ENCODE results near the gene KDM4D. TPM values are rescaled to one million over a fixed set of nuclear protein-coding genes. Genes with fewer than 3 reads are reported as not detected.

The KDM4D gene
- total and polyA plus RNA-seq, 9 donors = 0.24 to 1.9 (median 0.92) TPM

DNA sequence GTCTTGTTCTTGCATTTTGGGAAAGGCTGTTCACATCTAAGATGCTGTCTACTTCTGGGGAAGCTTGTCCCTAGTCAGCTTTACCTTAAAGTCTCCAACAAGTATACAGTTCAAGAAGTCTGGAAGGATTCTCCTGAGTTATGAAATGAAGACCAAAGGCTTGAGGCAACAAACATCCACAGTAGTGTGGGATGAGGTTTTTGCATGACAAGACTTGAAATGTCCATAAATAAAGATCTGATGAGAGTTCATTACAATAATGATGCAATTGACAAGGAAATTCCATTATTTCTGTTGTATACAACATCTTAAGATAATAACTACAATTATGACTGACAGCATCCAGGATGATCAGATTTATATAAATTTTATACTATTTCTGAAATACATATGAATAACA lies 30.2 kb downstream of the KDM4D start:
- DNase-seq = no peak
- no peaks in the 10 kb centered on the region for H3K36me3 ChIP-seq
- no peaks in the 10 kb centered on the region for H3K9me3 ChIP-seq
- no peak overlapping the region for H3K27ac ChIP-seq
- intact Hi-C loops (cut with DNase I) = no loop called here
- no peaks in the 10 kb centered on the region for H3K27me3 ChIP-seq
- H3K4me1 ChIP-seq (ENCODE audit: insufficient read depth) = no peaks in the 10 kb centered on the region
- TF ChIP-seq EP300 (IDR thresholded peaks at IDR 0.05) (no peak), POLR2A (IDR thresholded peaks at IDR 0.05) (no peak)
- TF ChIP-seq, protein P1, sequence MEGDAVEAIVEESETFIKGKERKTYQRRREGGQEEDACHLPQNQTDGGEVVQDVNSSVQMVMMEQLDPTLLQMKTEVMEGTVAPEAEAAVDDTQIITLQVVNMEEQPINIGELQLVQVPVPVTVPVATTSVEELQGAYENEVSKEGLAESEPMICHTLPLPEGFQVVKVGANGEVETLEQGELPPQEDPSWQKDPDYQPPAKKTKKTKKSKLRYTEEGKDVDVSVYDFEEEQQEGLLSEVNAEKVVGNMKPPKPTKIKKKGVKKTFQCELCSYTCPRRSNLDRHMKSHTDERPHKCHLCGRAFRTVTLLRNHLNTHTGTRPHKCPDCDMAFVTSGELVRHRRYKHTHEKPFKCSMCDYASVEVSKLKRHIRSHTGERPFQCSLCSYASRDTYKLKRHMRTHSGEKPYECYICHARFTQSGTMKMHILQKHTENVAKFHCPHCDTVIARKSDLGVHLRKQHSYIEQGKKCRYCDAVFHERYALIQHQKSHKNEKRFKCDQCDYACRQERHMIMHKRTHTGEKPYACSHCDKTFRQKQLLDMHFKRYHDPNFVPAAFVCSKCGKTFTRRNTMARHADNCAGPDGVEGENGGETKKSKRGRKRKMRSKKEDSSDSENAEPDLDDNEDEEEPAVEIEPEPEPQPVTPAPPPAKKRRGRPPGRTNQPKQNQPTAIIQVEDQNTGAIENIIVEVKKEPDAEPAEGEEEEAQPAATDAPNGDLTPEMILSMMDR (IDR thresholded peaks at IDR 0.05) = no peak
- H3K4me3 ChIP-seq = no peak overlapping the region

DNA sequence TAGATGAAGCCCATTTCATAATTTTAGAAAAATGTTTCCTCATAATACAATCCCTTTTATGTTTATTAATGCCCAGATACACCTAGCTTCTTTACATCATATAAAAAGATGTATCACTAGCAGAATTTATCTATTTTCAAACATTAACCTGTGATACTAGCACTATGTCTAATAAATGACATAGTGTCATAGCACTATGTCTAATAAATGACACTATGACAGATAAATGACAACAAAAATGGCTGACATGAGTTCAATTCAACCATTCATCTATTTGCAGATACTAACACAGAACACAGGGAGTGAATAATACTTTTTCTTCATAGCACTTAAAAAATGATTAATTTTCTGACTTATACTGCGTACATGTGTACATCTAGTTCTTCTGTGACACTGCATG lies 32.1 kb downstream of the KDM4D start:
- Histone ChIP-seq H3K4me1 (ENCODE audit: insufficient read depth) (no peaks in the 10 kb centered on the region), H3K27ac (no peak overlapping the region), H3K27me3 (no peaks in the 10 kb centered on the region), H3K4me3 (no peak overlapping the region), H3K9me3 (no peaks in the 10 kb centered on the region), H3K36me3 (no peaks in the 10 kb centered on the region)
- WGBS, 3 donors = 88 to 95% (median 94%) methylated on average over 1 of the region's 1 CpG
- DNase-seq = no peak
- TF ChIP-seq EP300 (IDR thresholded peaks at IDR 0.05) (no peak), POLR2A (IDR thresholded peaks at IDR 0.05) (no peak)
- TF ChIP-seq, protein P1 (IDR thresholded peaks at IDR 0.05) = no peak
- intact Hi-C loops (cut with DNase I) = no loop called here

DNA sequence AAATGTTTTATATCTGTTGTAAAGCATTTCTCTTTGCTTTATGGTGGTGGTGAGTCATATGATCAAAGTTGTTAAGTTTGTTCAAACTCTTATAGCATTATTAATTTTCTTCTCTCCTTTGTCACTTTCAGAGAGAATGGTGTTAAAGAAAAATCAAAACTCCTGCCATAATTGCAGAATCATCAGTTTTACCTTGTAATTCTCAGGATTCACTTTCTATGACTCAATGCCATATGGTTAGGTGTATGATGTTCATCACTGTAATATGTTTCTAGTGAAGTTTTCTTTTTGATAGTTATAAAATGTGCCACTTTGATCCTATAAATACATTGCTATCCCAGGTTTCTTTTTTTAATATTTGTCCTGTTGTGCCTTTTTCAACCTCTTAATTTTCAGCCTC lies 37.9 kb downstream of the KDM4D start:
- Histone ChIP-seq H3K36me3 (no peaks in the 10 kb centered on the region), H3K9me3 (no peaks in the 10 kb centered on the region), H3K27ac (no peak overlapping the region), H3K4me3 (no peak overlapping the region), H3K4me1 (ENCODE audit: insufficient read depth) (no peaks in the 10 kb centered on the region), H3K27me3 (no peaks in the 10 kb centered on the region)
- no peak for DNase-seq
- intact Hi-C loops (cut with DNase I) = no loop called here
- TF ChIP-seq POLR2A (IDR thresholded peaks at IDR 0.05) (no peak), EP300 (IDR thresholded peaks at IDR 0.05) (no peak)
- TF ChIP-seq, protein P1 (IDR thresholded peaks at IDR 0.05) = no peak

DNA sequence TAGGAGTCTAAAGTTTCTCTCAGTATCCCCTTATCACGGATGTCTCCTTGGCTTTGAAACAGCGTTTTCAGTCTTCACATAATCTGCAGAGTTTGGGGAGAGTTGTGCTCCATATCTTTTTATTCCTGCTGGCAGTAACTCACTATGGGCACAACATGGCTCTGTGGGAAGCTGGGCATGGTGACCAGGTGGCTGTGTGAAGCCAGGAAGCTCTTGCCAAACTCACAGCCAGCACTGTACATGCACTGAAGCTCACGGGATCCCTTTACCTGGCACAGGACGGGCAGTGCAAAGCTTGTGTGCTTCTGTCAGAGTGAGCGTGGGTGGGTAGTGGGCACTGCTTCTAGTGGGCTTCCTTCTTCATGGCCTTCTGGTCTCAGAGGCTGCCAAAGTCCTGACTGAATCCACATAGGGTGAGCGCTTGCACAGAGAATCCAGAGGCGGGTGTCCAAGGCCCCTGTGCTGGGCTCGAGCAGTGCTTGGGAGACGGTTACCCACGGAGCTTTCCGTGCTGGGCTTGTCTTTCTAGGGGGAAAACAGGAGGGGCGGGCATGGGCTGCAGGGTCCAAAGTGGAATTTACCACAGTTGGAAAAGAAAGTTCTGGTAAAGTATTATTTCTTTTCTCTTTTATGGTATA lies 40.8 kb downstream of the KDM4D start:
- TF ChIP-seq, protein P1 (IDR thresholded peaks at IDR 0.05) = no peak
- TF ChIP-seq POLR2A (IDR thresholded peaks at IDR 0.05) (no peak), EP300 (IDR thresholded peaks at IDR 0.05) (no peak)
- H3K36me3 ChIP-seq = no peaks in the 10 kb centered on the region
- no peak overlapping the region for H3K4me3 ChIP-seq
- no peak overlapping the region for H3K27ac ChIP-seq
- intact Hi-C loops (cut with DNase I) = no loop called here
- no peaks in the 10 kb centered on the region for H3K4me1 ChIP-seq (ENCODE audit: insufficient read depth)
- no peaks in the 10 kb centered on the region for H3K27me3 ChIP-seq
- no peaks in the 10 kb centered on the region for H3K9me3 ChIP-seq
- no peak for DNase-seq
- 79 to 82% (median 79%) methylated on average over 12 of the region's 12 CpGs for WGBS, 3 donors

All from ovary (tissue), 9 donors.